T-helper 17 cell (primary cell): Measurements from ENCODE around the gene DBR1. TPM values are rescaled to one million over a fixed set of nuclear protein-coding genes. Genes with fewer than 3 reads are reported as not detected.
"Not testable (repeated sequence)": the region's sequence is repeated elsewhere in the genome, so short reads cannot be mapped to it uniquely, and the experiment has no call there.

Experiments used
- ATAC-seq: fragments of 150-1000 bp; cut with Tn5 transposase; 2 replicates; pipeline ENCODE4 v1.10.0; 2021; ENCODE audit warnings: mild to moderate bottlenecking, moderate library complexity
- DNase-seq, 3 donors: peaks; one replicate each; pipeline versions ENCODE4 v3.0.0 to v3.0.0-alpha.2; 2020 to 2021
- H3K9me3 ChIP-seq: one replicate; pipeline ENCODE4 v1.7.0; 2013; ENCODE audit warnings: low read length, mild to moderate bottlenecking; ENCODE audit not compliant: control insufficient read depth, poor library complexity, severe bottlenecking
- H3K27ac Mint-ChIP-seq: one replicate; pipeline ENCODE4 v1.8.0; 2022; ENCODE audit warnings: mild to moderate bottlenecking, moderate library complexity, mixed read lengths
- H3K27me3 Mint-ChIP-seq: one replicate; pipeline ENCODE4 v1.8.0; 2022; ENCODE audit warnings: mixed read lengths
- H3K36me3 Mint-ChIP-seq: one replicate; pipeline ENCODE4 v1.8.0; 2022; ENCODE audit warnings: low read depth, mixed read lengths
- H3K4me1 Mint-ChIP-seq: one replicate; pipeline ENCODE4 v1.8.0; 2022; ENCODE audit warnings: mild to moderate bottlenecking, mixed read lengths
- H3K4me3 Mint-ChIP-seq: one replicate; pipeline ENCODE4 v1.8.0; 2022; ENCODE audit warnings: mild to moderate bottlenecking, moderate library complexity, mixed read lengths
- total RNA-seq, 4 donors: library from RNA in 2 of 4; stranded (reverse) in 2 of 4; gene quantifications; one replicate each; pipeline ENCODE4 v1.2.3 and lab custom pipeline; 2022 to 2026

DBR1 gene
- total RNA-seq, 2 donors from 2014 or later, result 19.5 TPM

- no peaks in the 10 kb centered on the region for H3K9me3 ChIP-seq
- ATAC-seq (peak; percentile 6), DNase-seq (no peak)
- no peaks in the 10 kb centered on the region for H3K36me3 Mint-ChIP-seq
- no peaks in the 10 kb centered on the region for H3K27me3 Mint-ChIP-seq
- peak overlapping the region; percentile 93 for H3K4me3 Mint-ChIP-seq
- peaks cover 23% of the 10 kb centered on the region for H3K4me1 Mint-ChIP-seq
- peak overlapping the region; percentile 95 for H3K27ac Mint-ChIP-seq
Observed at GRCh38 chr3:138173769-138174420, 826 bp downstream of the DBR1 start.

GRCh38 chr3:138172625-138173024 is 2.1 kb downstream of the DBR1 start:
- Mint-ChIP-seq H3K4me3 (peak overlapping the region; percentile 39), H3K27ac (peak overlapping the region; percentile 95), H3K4me1 (peaks cover 23% of the 10 kb centered on the region), H3K36me3 (no peaks in the 10 kb centered on the region), H3K27me3 (no peaks in the 10 kb centered on the region)
- no peaks in the 10 kb centered on the region for H3K9me3 ChIP-seq
- DNase-seq (no peak), ATAC-seq (no peak)

GRCh38 chr3:138165061-138165460 is 9.7 kb downstream of the DBR1 start:
- no peaks in the 10 kb centered on the region for H3K27me3 Mint-ChIP-seq
- H3K4me3 Mint-ChIP-seq, result no peak overlapping the region
- peaks cover 14% of the 10 kb centered on the region for H3K36me3 Mint-ChIP-seq
- no peak for DNase-seq
- no peaks in the 10 kb centered on the region for H3K9me3 ChIP-seq
- peak overlapping the region; percentile 83 for H3K27ac Mint-ChIP-seq
- ATAC-seq, result no peak
- H3K4me1 Mint-ChIP-seq, result peaks cover 10% of the 10 kb centered on the region

GRCh38 chr3:138157743-138158142 is 17.0 kb downstream of the DBR1 start:
- no peaks in the 10 kb centered on the region for H3K9me3 ChIP-seq
- H3K36me3 Mint-ChIP-seq, result peaks cover 3% of the 10 kb centered on the region
- H3K27ac Mint-ChIP-seq, result no peak overlapping the region
- H3K27me3 Mint-ChIP-seq, result no peaks in the 10 kb centered on the region
- H3K4me3 Mint-ChIP-seq, result no peak overlapping the region
- no peaks in the 10 kb centered on the region for H3K4me1 Mint-ChIP-seq
- ATAC-seq (no peak), DNase-seq (no peak)

GRCh38 chr3:138154534-138154933 is 20.2 kb downstream of the DBR1 start:
- H3K4me3 Mint-ChIP-seq, result no peak overlapping the region
- ATAC-seq, result no peak

GRCh38 chr3:138148503-138148902 is 26.2 kb downstream of the DBR1 start:
- H3K9me3 ChIP-seq, result no peaks in the 10 kb centered on the region
- ATAC-seq, result no peak
- peaks cover 2% of the 10 kb centered on the region for H3K36me3 Mint-ChIP-seq
- no peaks in the 10 kb centered on the region for H3K4me1 Mint-ChIP-seq
- DNase-seq, result no peak
- H3K4me3 Mint-ChIP-seq, result no peak overlapping the region
- H3K27ac Mint-ChIP-seq, result no peak overlapping the region
- H3K27me3 Mint-ChIP-seq, result no peaks in the 10 kb centered on the region

More at GRCh38 chr3:138154534-138154933, 20.2 kb downstream of the DBR1 start:
- no peak for DNase-seq
- Mint-ChIP-seq H3K4me1 (no peaks in the 10 kb centered on the region), H3K27ac (no peak overlapping the region), H3K36me3 (no peaks in the 10 kb centered on the region), H3K27me3 (no peaks in the 10 kb centered on the region)
- H3K9me3 ChIP-seq, result no peaks in the 10 kb centered on the region

GRCh38 chr3:138142181-138142580 is 32.5 kb downstream of the DBR1 start:
- ATAC-seq, H3K9me3 ChIP-seq, H3K4me3 Mint-ChIP-seq, DNase-seq, H3K27ac Mint-ChIP-seq, H3K4me1 Mint-ChIP-seq, H3K36me3 Mint-ChIP-seq: not testable (repeated sequence)
- peaks cover 22% of the 10 kb centered on the region for H3K27me3 Mint-ChIP-seq

GRCh38 chr3:138140940-138141339 is 33.8 kb downstream of the DBR1 start:
- H3K27ac Mint-ChIP-seq, result no peak overlapping the region
- peaks cover 7% of the 10 kb centered on the region for H3K36me3 Mint-ChIP-seq
- peaks cover 28% of the 10 kb centered on the region for H3K27me3 Mint-ChIP-seq
- DNase-seq (no peak), ATAC-seq (no peak)
- H3K4me1 Mint-ChIP-seq, result no peaks in the 10 kb centered on the region
- H3K4me3 Mint-ChIP-seq, result no peak overlapping the region
- H3K9me3 ChIP-seq, result no peaks in the 10 kb centered on the region

GRCh38 chr3:138139691-138140090 is 35.0 kb downstream of the DBR1 start:
- H3K27ac Mint-ChIP-seq, result no peak overlapping the region
- no peaks in the 10 kb centered on the region for H3K9me3 ChIP-seq
- ATAC-seq (no peak), DNase-seq (no peak)
- no peak overlapping the region for H3K4me3 Mint-ChIP-seq
- peaks cover 31% of the 10 kb centered on the region for H3K27me3 Mint-ChIP-seq
- no peaks in the 10 kb centered on the region for H3K4me1 Mint-ChIP-seq
- H3K36me3 Mint-ChIP-seq, result peaks cover 7% of the 10 kb centered on the region

- Mint-ChIP-seq H3K36me3 (peaks cover 7% of the 10 kb centered on the region), H3K27me3 (peaks cover 41% of the 10 kb centered on the region), H3K4me3 (no peak overlapping the region), H3K4me1 (peaks cover 2% of the 10 kb centered on the region), H3K27ac (no peak overlapping the region)
- H3K9me3 ChIP-seq, result no peaks in the 10 kb centered on the region
- DNase-seq (no peak), ATAC-seq (no peak)
Observed at GRCh38 chr3:138137861-138138260, 36.9 kb downstream of the DBR1 start.

GRCh38 chr3:138136201-138136600 is 38.5 kb downstream of the DBR1 start:
- Mint-ChIP-seq H3K4me1 (peaks cover 2% of the 10 kb centered on the region), H3K27me3 (peaks cover 28% of the 10 kb centered on the region), H3K4me3 (no peak overlapping the region), H3K27ac (no peak overlapping the region), H3K36me3 (peaks cover 2% of the 10 kb centered on the region)
- H3K9me3 ChIP-seq, result no peaks in the 10 kb centered on the region
- DNase-seq (no peak), ATAC-seq (no peak)

- Mint-ChIP-seq H3K27me3 (peaks cover 26% of the 10 kb centered on the region), H3K27ac (no peak overlapping the region), H3K36me3 (no peaks in the 10 kb centered on the region), H3K4me3 (no peak overlapping the region), H3K4me1 (peaks cover 2% of the 10 kb centered on the region)
- ATAC-seq (no peak), DNase-seq (no peak)
- H3K9me3 ChIP-seq, result no peaks in the 10 kb centered on the region
Observed at GRCh38 chr3:138135833-138136194, 38.9 kb downstream of the DBR1 start.

GRCh38 chr3:138135146-138135832 is 39.4 kb downstream of the DBR1 start:
- Mint-ChIP-seq H3K27me3 (peaks cover 27% of the 10 kb centered on the region), H3K4me3 (no peak overlapping the region), H3K27ac (no peak overlapping the region), H3K36me3 (no peaks in the 10 kb centered on the region), H3K4me1 (peaks cover 2% of the 10 kb centered on the region)
- DNase-seq, result no peak
- no peaks in the 10 kb centered on the region for H3K9me3 ChIP-seq
- ATAC-seq, result no peak

- peaks cover 33% of the 10 kb centered on the region for H3K27me3 Mint-ChIP-seq
- peaks cover 2% of the 10 kb centered on the region for H3K4me1 Mint-ChIP-seq
- no peak within 1 kb of the TSS for H3K27ac Mint-ChIP-seq
- H3K36me3 Mint-ChIP-seq, result no peaks in the 10 kb centered on the region
- ATAC-seq, result no peak
- no peak for DNase-seq
- no peak within 1 kb of the TSS for H3K4me3 Mint-ChIP-seq
- H3K9me3 ChIP-seq, result no peaks in the 10 kb centered on the region
Observed at GRCh38 chr3:138132239-138132638, 42.5 kb downstream of the DBR1 start, which contains the start of gene A4GNT. Gene A4GNT (minus strand): TSS chr3:138132390. CDS start chr3:138131256, 1,134 bp downstream.
